Measurements from ENCODE around the gene SLC25A27.

SLC25A27 gene

DNA sequence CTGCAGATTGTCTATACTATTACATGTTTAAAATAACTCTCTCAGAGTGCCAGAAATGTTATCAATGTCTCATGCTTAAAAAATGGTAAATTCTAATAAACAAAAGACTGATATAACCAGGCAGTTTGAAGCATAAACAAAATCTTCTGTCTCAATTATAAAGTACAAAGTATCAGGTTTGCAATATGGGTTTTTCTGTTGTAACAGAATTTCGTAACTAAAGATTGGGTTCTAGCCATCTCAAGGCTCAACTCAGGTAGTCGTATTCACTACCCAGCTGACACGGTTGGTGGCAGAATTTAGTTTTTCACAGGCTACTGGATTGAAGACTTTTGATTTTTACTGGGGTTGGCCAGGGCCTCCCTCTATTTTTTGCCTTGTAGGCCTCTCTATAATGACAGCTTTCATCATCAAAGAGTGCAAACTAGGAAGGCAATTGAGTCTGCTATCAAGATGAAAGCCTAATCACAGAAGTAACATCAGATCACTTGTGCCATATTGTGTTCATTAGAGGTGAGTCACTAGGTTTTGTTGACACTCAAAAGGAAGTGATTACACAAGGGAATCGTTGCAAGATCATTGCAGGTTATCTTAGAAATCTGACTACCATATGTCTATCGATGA is 3.8 kb upstream of the SLC25A27 start:
- no peak overlapping the region for H3K9ac ChIP-seq (ENCODE audit: low read depth, low read length, poor library complexity)
- no peak overlapping the region for H2AFZ ChIP-seq (ENCODE audit: low read length)
- H2AK5ac ChIP-seq (ENCODE audit: low read depth, low read length): no peak overlapping the region
- H3K36me3 ChIP-seq (replicated peaks in 1 of 2; ENCODE audit: control insufficient read depth in 2 of 2, insufficient read depth in 2 of 2, low read length in 2 of 2): no peaks in the 10 kb centered on the region
- H2BK12ac ChIP-seq (ENCODE audit: low read length): no peak overlapping the region
- no peak overlapping the region for H3K4me3 ChIP-seq (ENCODE audit: low read length in 2 of 2)
- WGBS, 2 donors (ENCODE audit: extremely low coverage in 2 of 2, insufficient read length in 2 of 2, insufficient replicate concordance in 1 of 2): no CpG with 5 or more reads among the region's 5 CpGs
- H3K4ac ChIP-seq (ENCODE audit: low read length): no peak overlapping the region
- no peak overlapping the region for H2BK5ac ChIP-seq (ENCODE audit: low read length)
- no peak overlapping the region for H4K8ac ChIP-seq (ENCODE audit: low read depth, low read length)
- H3K79me1 ChIP-seq (ENCODE audit: low read depth, low read length): peaks cover 3% of the 10 kb centered on the region
- no peak overlapping the region for H3K14ac ChIP-seq (ENCODE audit: low read length)
- no peak overlapping the region for H3K18ac ChIP-seq (ENCODE audit: low read length)
- no peak overlapping the region for H2BK120ac ChIP-seq (ENCODE audit: low read depth, low read length)
- no peak overlapping the region for H3K23ac ChIP-seq (ENCODE audit: low read depth, low read length, poor library complexity)
- no peak overlapping the region for H3K27ac ChIP-seq (replicated peaks; ENCODE audit: low read length)
- H2BK15ac ChIP-seq (ENCODE audit: low read length): no peak overlapping the region
- peaks cover 0 to 28% (median 0%) of the 10 kb centered on the region in 3 experiments for H3K27me3 ChIP-seq (ENCODE audit: control insufficient read depth in 3 of 3, insufficient read depth in 3 of 3, low read depth in 1 of 3, low read length in 3 of 3)
- peaks cover 0 to 2% of the 10 kb centered on the region in 2 donors for H3K4me1 ChIP-seq (ENCODE audit: control insufficient read depth in 2 of 2, insufficient read depth in 1 of 2, low read depth in 1 of 2, low read length in 2 of 2)
- H3K9me3 ChIP-seq (replicated peaks in 1 of 2; ENCODE audit: control insufficient read depth in 2 of 2, insufficient read depth in 1 of 2, low read depth in 1 of 2, low read length in 2 of 2): no peaks in the 10 kb centered on the region
- H3K4me2 ChIP-seq (ENCODE audit: insufficient read depth, low read length, poor library complexity, severe bottlenecking): no peak overlapping the region
- DNase-seq (ENCODE audit: low spot score): no peak
- no peak overlapping the region for H4K91ac ChIP-seq (ENCODE audit: low read depth, low read length, poor library complexity)

DNA sequence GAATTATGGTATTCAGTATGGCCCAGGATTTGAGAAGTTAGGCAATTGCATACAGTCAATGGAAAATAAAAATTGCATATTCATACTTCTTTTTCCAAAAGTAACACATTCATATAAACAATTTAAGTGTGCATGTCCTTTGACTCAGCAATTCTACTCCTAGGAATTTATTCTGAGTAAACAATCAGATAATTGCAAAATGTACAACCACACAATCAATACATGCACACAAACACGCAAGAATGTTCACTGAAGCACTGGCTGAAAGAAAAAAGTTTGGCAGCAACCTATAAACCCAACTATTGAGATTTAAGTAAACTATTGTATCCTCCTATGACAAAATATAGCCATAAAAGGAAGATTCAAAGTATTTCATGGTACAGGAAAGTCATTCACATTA is 1.8 kb upstream of the SLC25A27 start:
- no peak overlapping the region for H2BK5ac ChIP-seq (ENCODE audit: low read length)
- H3K4me3 ChIP-seq (ENCODE audit: low read length in 2 of 2): no peak overlapping the region

DNA sequence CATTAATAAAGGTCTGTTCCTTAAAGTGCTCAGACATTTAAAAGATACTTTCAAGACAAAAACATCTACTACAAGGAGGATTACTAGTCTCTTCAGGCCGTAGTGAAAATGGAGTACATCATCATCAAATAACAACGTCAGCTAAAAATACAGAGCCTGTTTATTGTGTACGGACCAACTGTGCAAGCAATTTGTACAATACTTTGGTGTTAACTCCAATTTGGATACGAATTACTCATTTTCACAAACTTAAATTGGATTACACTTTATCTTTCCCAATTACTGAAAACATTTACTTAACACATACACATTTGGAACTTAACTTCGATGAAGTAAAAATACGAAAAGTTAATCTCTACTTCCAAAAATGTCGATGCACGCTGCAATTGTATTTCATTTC is 959 bp upstream of the SLC25A27 start:
- Histone ChIP-seq H3K27me3 (ENCODE audit: control insufficient read depth in 3 of 3, insufficient read depth in 3 of 3, low read depth in 1 of 3, low read length in 3 of 3) (peaks cover 0 to 39% (median 0%) of the 10 kb centered on the region in 3 experiments), H3K14ac (ENCODE audit: low read length) (no peak overlapping the region), H4K8ac (ENCODE audit: low read depth, low read length) (no peak overlapping the region), H3K4me2 (ENCODE audit: insufficient read depth, low read length, poor library complexity, severe bottlenecking) (peak overlapping the region; percentile 66), H3K4me1 (ENCODE audit: control insufficient read depth in 2 of 2, insufficient read depth in 1 of 2, low read depth in 1 of 2, low read length in 2 of 2) (peaks cover 0 to 2% of the 10 kb centered on the region in 2 donors), H2BK12ac (ENCODE audit: low read length) (no peak overlapping the region), H3K9ac (ENCODE audit: low read depth, low read length, poor library complexity) (no peak overlapping the region), H3K4me3 (ENCODE audit: low read length in 2 of 2) (peak overlapping the region in 1 of 2 donors; percentile 93), H3K79me1 (ENCODE audit: low read depth, low read length) (peaks cover 3% of the 10 kb centered on the region), H3K23ac (ENCODE audit: low read depth, low read length, poor library complexity) (no peak overlapping the region), H3K27ac (replicated peaks; ENCODE audit: low read length) (no peak overlapping the region), H2AFZ (ENCODE audit: low read length) (peak overlapping the region; percentile 100), H3K18ac (ENCODE audit: low read length) (no peak overlapping the region), H2BK5ac (ENCODE audit: low read length) (no peak overlapping the region), H4K91ac (ENCODE audit: low read depth, low read length, poor library complexity) (no peak overlapping the region), H2BK120ac (ENCODE audit: low read depth, low read length) (no peak overlapping the region), H3K9me3 (replicated peaks in 1 of 2; ENCODE audit: control insufficient read depth in 2 of 2, insufficient read depth in 1 of 2, low read depth in 1 of 2, low read length in 2 of 2) (no peaks in the 10 kb centered on the region), H3K36me3 (replicated peaks in 1 of 2; ENCODE audit: control insufficient read depth in 2 of 2, insufficient read depth in 2 of 2, low read length in 2 of 2) (no peaks in the 10 kb centered on the region), H3K4ac (ENCODE audit: low read length) (no peak overlapping the region), H2BK15ac (ENCODE audit: low read length) (no peak overlapping the region), H2AK5ac (ENCODE audit: low read depth, low read length) (no peak overlapping the region)
- DNase-seq (ENCODE audit: low spot score): no peak
- no CpG with 5 or more reads among the region's 8 CpGs for WGBS, 2 donors (ENCODE audit: extremely low coverage in 2 of 2, insufficient read length in 2 of 2, insufficient replicate concordance in 1 of 2)

More for the DNA sequence above, 1.8 kb upstream of the SLC25A27 start:
- Histone ChIP-seq H3K79me1 (ENCODE audit: low read depth, low read length) (peaks cover 3% of the 10 kb centered on the region), H3K4me2 (ENCODE audit: insufficient read depth, low read length, poor library complexity, severe bottlenecking) (no peak overlapping the region), H3K4me1 (ENCODE audit: control insufficient read depth in 2 of 2, insufficient read depth in 1 of 2, low read depth in 1 of 2, low read length in 2 of 2) (peaks cover 0 to 2% of the 10 kb centered on the region in 2 donors), H3K27me3 (ENCODE audit: control insufficient read depth in 3 of 3, insufficient read depth in 3 of 3, low read depth in 1 of 3, low read length in 3 of 3) (peaks cover 0 to 39% (median 0%) of the 10 kb centered on the region in 3 experiments), H2BK15ac (ENCODE audit: low read length) (no peak overlapping the region), H2AFZ (ENCODE audit: low read length) (no peak overlapping the region), H3K9ac (ENCODE audit: low read depth, low read length, poor library complexity) (no peak overlapping the region), H3K23ac (ENCODE audit: low read depth, low read length, poor library complexity) (no peak overlapping the region), H3K27ac (replicated peaks; ENCODE audit: low read length) (no peak overlapping the region), H2AK5ac (ENCODE audit: low read depth, low read length) (no peak overlapping the region), H3K4ac (ENCODE audit: low read length) (no peak overlapping the region), H4K91ac (ENCODE audit: low read depth, low read length, poor library complexity) (no peak overlapping the region), H2BK120ac (ENCODE audit: low read depth, low read length) (no peak overlapping the region), H3K18ac (ENCODE audit: low read length) (no peak overlapping the region), H3K9me3 (replicated peaks in 1 of 2; ENCODE audit: control insufficient read depth in 2 of 2, insufficient read depth in 1 of 2, low read depth in 1 of 2, low read length in 2 of 2) (no peaks in the 10 kb centered on the region), H2BK12ac (ENCODE audit: low read length) (no peak overlapping the region), H3K14ac (ENCODE audit: low read length) (no peak overlapping the region), H4K8ac (ENCODE audit: low read depth, low read length) (no peak overlapping the region), H3K36me3 (replicated peaks in 1 of 2; ENCODE audit: control insufficient read depth in 2 of 2, insufficient read depth in 2 of 2, low read length in 2 of 2) (no peaks in the 10 kb centered on the region)
- WGBS, 2 donors (ENCODE audit: extremely low coverage in 2 of 2, insufficient read length in 2 of 2, insufficient replicate concordance in 1 of 2): no CpG with 5 or more reads among the region's 1 CpG
- no peak for DNase-seq (ENCODE audit: low spot score)

DNA sequence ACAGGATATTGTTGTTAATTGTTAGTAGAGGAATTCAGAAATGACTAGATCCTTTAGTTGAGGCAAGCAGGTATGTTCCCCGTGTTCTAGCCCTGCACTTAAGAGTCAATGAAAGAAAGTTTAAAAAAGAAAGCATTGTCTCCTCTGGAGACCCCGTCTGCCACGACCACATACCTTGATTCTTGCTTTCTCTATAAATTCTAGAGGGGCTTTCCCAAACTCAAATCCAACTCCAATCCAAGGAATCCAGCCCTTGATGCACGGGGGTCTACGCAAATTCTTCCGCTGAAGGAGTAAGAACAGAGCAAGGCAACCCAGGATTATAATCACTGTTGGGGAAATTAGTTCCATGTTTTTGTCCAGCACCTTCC is 558 bp upstream of the SLC25A27 start:
- peaks cover 0 to 39% (median 0%) of the 10 kb centered on the region in 3 experiments for H3K27me3 ChIP-seq (ENCODE audit: control insufficient read depth in 3 of 3, insufficient read depth in 3 of 3, low read depth in 1 of 3, low read length in 3 of 3)
- no peak overlapping the region for H3K4ac ChIP-seq (ENCODE audit: low read length)
- no peaks in the 10 kb centered on the region for H3K36me3 ChIP-seq (replicated peaks in 1 of 2; ENCODE audit: control insufficient read depth in 2 of 2, insufficient read depth in 2 of 2, low read length in 2 of 2)
- peaks cover 0 to 2% of the 10 kb centered on the region in 2 donors for H3K4me1 ChIP-seq (ENCODE audit: control insufficient read depth in 2 of 2, insufficient read depth in 1 of 2, low read depth in 1 of 2, low read length in 2 of 2)
- H2BK12ac ChIP-seq (ENCODE audit: low read length): no peak overlapping the region
- no peak overlapping the region for H4K8ac ChIP-seq (ENCODE audit: low read depth, low read length)
- no peak overlapping the region for H2BK15ac ChIP-seq (ENCODE audit: low read length)
- no peak for DNase-seq (ENCODE audit: low spot score)
- H3K4me2 ChIP-seq (ENCODE audit: insufficient read depth, low read length, poor library complexity, severe bottlenecking): peak overlapping the region; percentile 66
- peak overlapping the region; percentile 20 for H3K18ac ChIP-seq (ENCODE audit: low read length)
- WGBS, 2 donors (ENCODE audit: extremely low coverage in 2 of 2, insufficient read length in 2 of 2, insufficient replicate concordance in 1 of 2): no CpG with 5 or more reads among the region's 6 CpGs
- H3K4me3 ChIP-seq (ENCODE audit: low read length in 2 of 2): peak overlapping the region; percentile 77 to 93
- H3K9ac ChIP-seq (ENCODE audit: low read depth, low read length, poor library complexity): peak overlapping the region; percentile 32
- H3K9me3 ChIP-seq (replicated peaks in 1 of 2; ENCODE audit: control insufficient read depth in 2 of 2, insufficient read depth in 1 of 2, low read depth in 1 of 2, low read length in 2 of 2): no peaks in the 10 kb centered on the region
- no peak overlapping the region for H3K27ac ChIP-seq (replicated peaks; ENCODE audit: low read length)
- H3K23ac ChIP-seq (ENCODE audit: low read depth, low read length, poor library complexity): no peak overlapping the region
- H3K79me1 ChIP-seq (ENCODE audit: low read depth, low read length): peaks cover 3% of the 10 kb centered on the region
- no peak overlapping the region for H4K91ac ChIP-seq (ENCODE audit: low read depth, low read length, poor library complexity)
- no peak overlapping the region for H3K14ac ChIP-seq (ENCODE audit: low read length)
- H2AFZ ChIP-seq (ENCODE audit: low read length): peak overlapping the region; percentile 100
- no peak overlapping the region for H2BK120ac ChIP-seq (ENCODE audit: low read depth, low read length)
- no peak overlapping the region for H2BK5ac ChIP-seq (ENCODE audit: low read length)
- no peak overlapping the region for H2AK5ac ChIP-seq (ENCODE audit: low read depth, low read length)

All from neuronal stem cell (in vitro differentiated cells).